Measurements from ENCODE around the gene PAN3.

The PAN3 gene

DNA sequence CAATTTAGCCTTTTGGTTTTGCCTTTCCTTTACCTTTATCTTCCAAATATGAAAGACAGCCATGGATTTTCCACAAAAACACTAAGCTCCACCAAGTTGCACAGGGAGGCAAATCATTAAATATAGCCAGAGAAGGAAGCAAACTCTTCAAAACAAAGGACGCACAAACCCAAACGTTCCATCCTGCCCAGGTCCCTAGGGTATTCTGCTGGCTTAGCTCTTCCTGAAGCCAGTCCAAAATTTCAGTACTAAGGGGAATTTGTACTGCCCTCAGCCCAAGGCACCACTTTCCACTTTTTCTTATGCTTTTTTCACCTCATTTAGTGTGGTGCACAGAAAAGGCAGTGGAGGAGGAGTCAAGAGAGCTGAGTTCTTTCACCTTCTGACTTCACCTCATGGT lies 186.7 kb downstream of the PAN3 start:
- ChIA-PET POLR2A (no interaction called here), CTCF (interaction anchor here (0.6 to 1.2 kb wide), 5 partner anchors 8 to 946 kb away, joined by 3 to 6 read pairs (median 3); no protein-coding TSS in a partner anchor)
- no peak for DNase-seq (ENCODE audit: extremely low spot score)
- TF ChIP-seq, protein P1, sequence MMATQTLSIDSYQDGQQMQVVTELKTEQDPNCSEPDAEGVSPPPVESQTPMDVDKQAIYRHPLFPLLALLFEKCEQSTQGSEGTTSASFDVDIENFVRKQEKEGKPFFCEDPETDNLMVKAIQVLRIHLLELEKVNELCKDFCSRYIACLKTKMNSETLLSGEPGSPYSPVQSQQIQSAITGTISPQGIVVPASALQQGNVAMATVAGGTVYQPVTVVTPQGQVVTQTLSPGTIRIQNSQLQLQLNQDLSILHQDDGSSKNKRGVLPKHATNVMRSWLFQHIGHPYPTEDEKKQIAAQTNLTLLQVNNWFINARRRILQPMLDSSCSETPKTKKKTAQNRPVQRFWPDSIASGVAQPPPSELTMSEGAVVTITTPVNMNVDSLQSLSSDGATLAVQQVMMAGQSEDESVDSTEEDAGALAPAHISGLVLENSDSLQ (IDR thresholded peaks at IDR 0.05): no peak
- TF ChIP-seq ARNT (IDR thresholded peaks at IDR 0.05) (no peak), LEF1 (IDR thresholded peaks at IDR 0.05; ENCODE audit: borderline replicate concordance) (no peak), FOXA1 (IDR thresholded peaks at IDR 0.05) (no peak), L3MBTL2 (conservative IDR thresholded peaks at IDR 0.05) (no peak), NFRKB (IDR thresholded peaks at IDR 0.05) (no peak), FOXM1 (IDR thresholded peaks at IDR 0.05; ENCODE audit: borderline replicate concordance) (no peak), SP1 (IDR thresholded peaks at IDR 0.05) (no peak), SUZ12 (IDR thresholded peaks at IDR 0.05) (no peak), HDGF (IDR thresholded peaks at IDR 0.05; ENCODE audit: borderline replicate concordance) (no peak), ZNF384 (IDR thresholded peaks at IDR 0.05) (no peak)

- no peak for TF ChIP-seq SP1 (IDR thresholded peaks at IDR 0.05)
- TF ChIP-seq ELF4 (IDR thresholded peaks at IDR 0.05): no peak
- no peak for TF ChIP-seq TARDBP (IDR thresholded peaks at IDR 0.05)
- no peak for TF ChIP-seq ZNF384 (IDR thresholded peaks at IDR 0.05)
- no peak for TF ChIP-seq BHLHE40 (IDR thresholded peaks at IDR 0.05; ENCODE audit: borderline replicate concordance)
- no peak for TF ChIP-seq FOXK2 (IDR thresholded peaks at IDR 0.05)
- TF ChIP-seq, protein P1 (IDR thresholded peaks at IDR 0.05): no peak
- DNase-seq (ENCODE audit: extremely low spot score): no peak
- ChIA-PET CTCF (interaction anchor here (1.1 to 1.2 kb wide), 2 partner anchors 159 to 471 kb away, joined by 3 read pairs; no protein-coding TSS in a partner anchor), POLR2A (no interaction called here)
Observed at GRCh38 chr13:28326056-28326455, 187.7 kb downstream of the PAN3 start.

- TF ChIP-seq FOXA1 (IDR thresholded peaks at IDR 0.05) (no peak), ZNF384 (IDR thresholded peaks at IDR 0.05) (no peak), FOXK2 (IDR thresholded peaks at IDR 0.05) (no peak), FOXM1 (IDR thresholded peaks at IDR 0.05; ENCODE audit: borderline replicate concordance) (no peak), LEF1 (IDR thresholded peaks at IDR 0.05; ENCODE audit: borderline replicate concordance) (no peak), HDGF (IDR thresholded peaks at IDR 0.05; ENCODE audit: borderline replicate concordance) (no peak), SUZ12 (IDR thresholded peaks at IDR 0.05) (no peak), ELF4 (IDR thresholded peaks at IDR 0.05) (no peak), CTBP1 (IDR thresholded peaks at IDR 0.05; ENCODE audit: borderline replicate concordance) (no peak), SP1 (IDR thresholded peaks at IDR 0.05) (no peak), BHLHE40 (IDR thresholded peaks at IDR 0.05; ENCODE audit: borderline replicate concordance) (no peak), NFRKB (IDR thresholded peaks at IDR 0.05) (no peak), L3MBTL2 (conservative IDR thresholded peaks at IDR 0.05) (no peak), TARDBP (IDR thresholded peaks at IDR 0.05) (no peak), ARNT (IDR thresholded peaks at IDR 0.05) (no peak)
- TF ChIP-seq, protein P1 (IDR thresholded peaks at IDR 0.05): no peak
- POLR2A ChIA-PET: no interaction called here
- CTCF ChIA-PET: interaction anchor here (0.6 to 0.7 kb wide), 2 partner anchors 46 to 309 kb away, joined by 3 read pairs; no protein-coding TSS in a partner anchor
- no peak for DNase-seq (ENCODE audit: extremely low spot score)
Observed at GRCh38 chr13:28327373-28328270, 189.3 kb downstream of the PAN3 start.

DNA sequence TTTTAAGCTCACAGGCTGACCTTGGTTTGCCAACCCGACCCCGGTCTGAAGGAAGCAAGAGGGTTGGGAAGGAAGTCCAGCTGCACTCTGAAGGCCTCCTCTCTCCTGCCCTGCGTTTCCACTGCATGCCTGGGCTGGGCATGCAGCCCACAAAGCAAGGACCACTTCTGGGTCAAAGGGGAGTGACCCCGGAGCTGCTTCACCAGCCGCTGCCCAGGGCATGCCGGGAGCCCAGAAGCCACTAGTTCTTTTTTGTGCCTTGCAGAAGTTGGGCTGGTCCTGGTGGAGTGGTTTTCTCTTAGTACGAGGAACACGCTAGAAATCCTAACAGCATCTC lies 189.9 kb downstream of the PAN3 start:
- POLR2A ChIA-PET: no interaction called here
- CTCF ChIA-PET: interaction anchor here (0.7 kb wide), 1 partner anchor 45 kb away, joined by 3 read pairs; no protein-coding TSS in a partner anchor
- TF ChIP-seq CTBP1 (IDR thresholded peaks at IDR 0.05; ENCODE audit: borderline replicate concordance) (no peak), FOXM1 (IDR thresholded peaks at IDR 0.05; ENCODE audit: borderline replicate concordance) (no peak), BHLHE40 (IDR thresholded peaks at IDR 0.05; ENCODE audit: borderline replicate concordance) (no peak), TARDBP (IDR thresholded peaks at IDR 0.05) (no peak), LEF1 (IDR thresholded peaks at IDR 0.05; ENCODE audit: borderline replicate concordance) (no peak), NFRKB (IDR thresholded peaks at IDR 0.05) (no peak), SP1 (IDR thresholded peaks at IDR 0.05) (no peak), ZNF384 (IDR thresholded peaks at IDR 0.05) (no peak), L3MBTL2 (conservative IDR thresholded peaks at IDR 0.05) (no peak), FOXK2 (IDR thresholded peaks at IDR 0.05) (no peak), FOXA1 (IDR thresholded peaks at IDR 0.05) (no peak), ELF4 (IDR thresholded peaks at IDR 0.05) (no peak), SUZ12 (IDR thresholded peaks at IDR 0.05) (no peak)
- DNase-seq (ENCODE audit: extremely low spot score): no peak

DNA sequence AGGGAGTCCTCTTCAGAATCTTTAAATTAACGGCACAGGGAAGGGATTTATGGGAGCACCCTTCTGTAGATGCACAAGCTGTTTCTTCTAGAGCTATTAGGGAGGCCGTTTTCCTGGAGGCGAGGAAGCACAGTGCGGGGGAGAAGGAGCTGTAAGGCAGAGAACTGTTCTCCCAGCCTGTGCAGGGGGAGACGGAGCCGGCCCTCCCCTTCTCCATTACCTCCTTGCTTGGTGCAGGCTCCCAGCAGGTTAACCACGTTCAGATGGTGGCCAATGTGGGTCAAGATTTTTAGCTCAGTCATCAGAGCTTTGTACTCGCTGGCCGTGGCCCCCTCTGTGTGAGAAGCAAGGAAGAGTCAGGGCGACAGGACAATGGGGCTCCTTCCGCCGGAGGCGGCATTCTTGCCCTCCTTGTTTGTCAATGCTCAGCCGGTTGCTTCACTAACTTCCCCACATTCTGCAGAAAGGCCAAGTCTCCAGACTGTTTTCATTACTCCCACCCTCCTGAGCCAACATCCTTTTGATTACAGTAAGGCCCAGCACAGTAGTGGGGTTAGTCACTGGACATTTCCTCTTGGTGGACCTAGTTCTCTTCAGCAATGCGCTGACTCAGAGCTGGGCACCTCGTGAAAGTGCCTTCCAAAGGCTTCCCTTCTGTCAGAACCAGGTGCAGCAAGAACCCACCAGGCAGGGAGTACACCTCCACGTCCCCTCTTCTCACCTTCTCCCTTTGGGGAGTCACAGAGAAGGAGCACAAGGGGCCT lies 191.2 kb downstream of the PAN3 start:
- TF ChIP-seq SP1 (IDR thresholded peaks at IDR 0.05) (no peak), ZNF384 (IDR thresholded peaks at IDR 0.05) (no peak), NFRKB (IDR thresholded peaks at IDR 0.05) (no peak), SUZ12 (IDR thresholded peaks at IDR 0.05) (no peak)
- CTCF ChIA-PET: no interaction called here
- no peak for DNase-seq (ENCODE audit: extremely low spot score)
- POLR2A ChIA-PET: no interaction called here
